NCI-H1436 (cell line): ENCODE results near the gene USP37.

Experiments
- DNase-seq: peaks from one replicate; lab custom pipeline; 2025; lab: John Stamatoyannopoulos, UW

USP37 gene

DNA sequence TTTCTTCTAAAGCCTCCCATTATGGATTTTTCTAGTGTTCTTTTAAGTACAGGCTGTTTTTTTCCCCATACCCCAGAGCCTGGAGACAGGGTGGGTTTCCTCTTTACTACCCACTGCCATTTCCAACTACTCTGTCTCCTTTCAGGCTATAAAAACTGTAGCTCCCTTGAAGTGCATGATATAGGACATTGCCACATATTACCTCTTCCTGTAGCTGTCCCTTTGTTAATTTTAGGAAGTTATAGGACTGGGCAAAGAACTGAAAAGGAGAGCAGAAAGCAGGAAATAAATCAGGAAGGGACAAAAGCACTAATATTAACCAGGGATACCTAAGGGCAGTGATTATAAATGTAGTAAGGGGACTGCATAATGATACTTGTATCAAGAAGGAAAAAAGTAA, 95.2 kb downstream of the USP37 start:
- no peak for DNase-seq

- DNase-seq: no peak
Observed at GRCh38 chr2:218471982-218472381, 96.2 kb downstream of the USP37 start.

- DNase-seq: no peak
Observed at GRCh38 chr2:218471036-218471435, 97.1 kb downstream of the USP37 start.

GRCh38 chr2:218470448-218470847, 97.7 kb downstream of the USP37 start:
- no peak for DNase-seq

DNA sequence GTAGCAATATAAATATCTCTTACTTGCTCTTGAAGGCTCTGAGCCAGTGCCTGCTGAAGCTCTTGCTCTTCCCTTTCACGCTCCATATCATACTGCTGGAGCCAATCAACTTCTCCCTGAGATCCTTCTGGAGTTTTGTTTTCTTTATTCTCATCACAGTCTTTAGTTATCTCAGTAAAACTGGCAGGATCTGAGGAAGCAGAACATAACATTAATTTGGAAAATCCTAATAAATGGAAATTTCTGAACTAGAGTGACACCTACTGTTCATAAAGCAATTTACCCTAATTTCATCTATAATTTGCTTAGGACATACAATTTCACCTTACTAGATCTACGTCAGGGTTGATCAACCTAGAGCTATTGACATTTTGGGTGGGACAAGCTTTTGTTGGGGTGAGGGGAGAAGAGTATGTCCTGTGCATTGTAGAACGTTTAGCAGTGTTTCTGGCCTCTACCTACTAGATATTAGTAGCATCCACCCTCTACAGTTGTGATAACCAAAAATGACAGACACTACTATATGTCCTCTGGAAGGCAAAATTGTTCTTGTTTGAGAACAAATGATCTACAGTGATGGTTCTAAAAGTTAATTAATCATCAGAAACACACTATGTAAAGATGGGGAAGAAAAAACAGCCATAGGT, 102.0 kb downstream of the USP37 start:
- no peak for DNase-seq

DNA sequence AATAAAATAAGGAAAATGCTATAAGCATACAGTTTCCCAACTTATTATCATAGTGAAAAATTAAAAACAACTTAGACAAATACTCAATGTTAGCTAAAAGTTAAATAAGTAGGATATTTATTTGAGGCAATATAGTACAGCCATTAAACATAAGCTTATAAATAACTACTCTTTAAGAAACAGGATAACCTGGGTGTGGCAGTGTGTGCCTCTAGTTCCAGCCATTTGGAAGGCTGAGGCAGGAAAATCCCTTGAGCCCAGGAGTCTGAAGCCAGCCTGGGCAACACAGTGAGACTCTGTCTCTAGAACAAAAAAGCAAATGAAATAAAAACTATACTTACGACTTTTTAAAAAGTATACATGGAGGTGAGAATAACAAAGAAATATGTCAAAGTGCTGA, 109.6 kb downstream of the USP37 start:
- no peak for DNase-seq

GRCh38 chr2:218456849-218457248, 111.3 kb downstream of the USP37 start:
- DNase-seq: no peak

- DNase-seq: no peak
Observed at GRCh38 chr2:218452079-218452478, 116.1 kb downstream of the USP37 start.

DNA sequence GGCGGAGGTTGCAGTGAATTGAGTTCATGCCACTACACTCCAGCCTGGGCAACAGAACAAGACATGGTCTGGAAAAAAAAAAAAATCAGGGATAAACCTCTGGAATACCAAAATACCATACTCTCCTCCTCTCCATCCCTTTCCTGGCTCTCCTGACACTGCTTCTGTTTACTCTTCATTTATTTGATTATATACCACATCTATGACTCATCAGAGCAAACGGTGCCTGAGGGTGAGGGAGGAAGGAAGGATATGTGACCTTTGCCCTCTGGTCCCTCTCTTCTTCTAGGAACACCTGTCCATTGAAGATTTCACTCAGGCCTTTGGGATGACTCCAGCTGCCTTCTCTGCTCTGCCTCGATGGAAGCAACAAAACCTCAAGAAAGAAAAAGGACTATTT, 119.2 kb downstream of the USP37 start:
- DNase-seq: no peak

DNA sequence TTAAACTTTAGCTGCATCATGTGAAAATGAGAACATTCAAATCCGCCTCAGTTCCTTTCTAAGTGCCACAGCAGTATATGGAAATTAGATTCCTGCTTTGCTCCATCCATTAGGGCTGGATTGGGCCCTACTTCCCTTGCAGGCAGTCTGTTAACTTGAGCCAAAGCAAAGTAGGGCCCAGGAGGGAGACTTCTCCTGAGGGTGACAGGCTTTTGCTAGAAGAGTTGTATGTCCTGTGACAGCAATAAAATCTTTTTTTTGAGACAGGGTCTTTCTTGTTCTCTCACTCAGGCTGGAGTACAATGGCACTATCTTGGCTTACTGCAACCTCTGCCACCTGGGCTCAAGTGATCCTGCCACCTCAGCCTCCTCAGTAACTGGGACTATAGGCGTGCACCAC, 121.1 kb downstream of the USP37 start:
- DNase-seq: no peak

GRCh38 chr2:218446547-218446946, 121.6 kb downstream of the USP37 start:
- no peak for DNase-seq

GRCh38 chr2:218445602-218446001, 122.5 kb downstream of the USP37 start:
- DNase-seq: no peak

GRCh38 chr2:218444692-218445357, 123.3 kb downstream of the USP37 start:
- no peak for DNase-seq

DNA sequence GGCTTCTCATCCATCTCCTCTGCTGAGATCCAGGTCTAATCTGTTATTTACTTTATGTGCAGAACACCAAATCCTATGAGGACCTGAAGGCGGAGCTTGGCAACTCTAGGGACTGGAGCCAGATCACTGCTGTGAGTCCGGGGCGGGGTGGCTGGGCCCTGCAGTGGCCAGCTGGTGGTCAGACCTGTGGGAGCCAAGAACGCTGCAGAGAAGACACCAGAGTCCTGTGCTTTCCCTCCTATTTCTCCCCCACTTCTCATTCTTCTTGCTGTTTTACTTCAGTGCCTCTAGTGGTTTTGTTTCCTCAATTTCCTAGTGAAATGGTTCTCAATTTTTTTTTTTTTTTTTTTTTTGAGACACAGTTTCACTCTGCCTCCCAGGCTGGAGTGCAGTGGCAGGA, 129.6 kb downstream of the USP37 start:
- no peak for DNase-seq

GRCh38 chr2:218437969-218438368, 130.2 kb downstream of the USP37 start:
- no peak for DNase-seq

- DNase-seq: no peak
Observed at GRCh38 chr2:218436992-218437391, 131.2 kb downstream of the USP37 start.

DNA sequence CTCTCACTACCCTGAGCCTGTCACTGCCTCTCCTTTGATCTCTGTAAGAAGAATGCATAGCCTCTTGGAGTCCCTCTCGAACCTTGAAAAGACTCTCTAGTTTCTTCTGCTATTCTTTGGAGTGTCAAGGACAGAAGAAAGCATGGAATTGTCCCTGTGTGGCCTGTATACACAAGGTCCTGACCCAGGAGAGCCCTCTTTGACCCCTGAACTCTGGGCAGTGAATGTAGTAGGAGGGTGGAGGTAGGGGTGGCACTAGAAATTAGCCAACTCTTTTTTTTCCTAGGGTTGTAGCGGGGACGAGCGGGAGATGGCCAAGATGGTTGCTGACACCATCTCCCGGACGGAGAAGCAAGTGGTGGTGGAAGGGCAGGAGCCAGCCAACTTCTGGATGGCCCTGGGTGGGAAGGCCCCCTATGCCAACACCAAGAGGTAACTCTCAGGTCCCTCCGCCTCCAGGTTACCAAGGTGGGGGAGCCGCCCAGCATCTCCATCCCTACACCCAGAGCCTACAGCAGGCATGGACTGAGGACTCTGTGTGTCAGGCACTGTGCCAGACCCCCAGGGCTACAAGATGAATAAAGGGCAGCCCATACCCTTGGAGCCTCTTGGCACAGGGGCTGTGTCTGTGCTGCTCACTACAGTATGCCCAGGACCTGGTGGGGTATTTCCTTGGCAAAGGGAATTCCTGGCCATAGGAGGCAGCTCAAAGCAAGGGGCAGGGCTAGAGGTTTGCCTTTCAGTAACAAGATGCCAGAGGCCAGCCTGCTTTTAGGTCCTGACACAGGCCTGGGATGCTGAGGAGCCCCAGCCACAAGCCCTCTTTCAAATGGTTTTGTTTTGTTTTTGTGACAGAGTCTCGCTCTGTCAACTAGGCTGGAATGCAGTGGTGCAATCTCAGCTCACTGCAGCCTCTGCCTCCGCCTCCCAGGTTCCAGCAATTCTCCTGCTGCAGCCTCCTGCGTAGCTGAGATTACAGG, 132.9 kb downstream of the USP37 start:
- DNase-seq: no peak

GRCh38 chr2:218434456-218434855, 133.7 kb downstream of the USP37 start:
- DNase-seq: no peak

DNA sequence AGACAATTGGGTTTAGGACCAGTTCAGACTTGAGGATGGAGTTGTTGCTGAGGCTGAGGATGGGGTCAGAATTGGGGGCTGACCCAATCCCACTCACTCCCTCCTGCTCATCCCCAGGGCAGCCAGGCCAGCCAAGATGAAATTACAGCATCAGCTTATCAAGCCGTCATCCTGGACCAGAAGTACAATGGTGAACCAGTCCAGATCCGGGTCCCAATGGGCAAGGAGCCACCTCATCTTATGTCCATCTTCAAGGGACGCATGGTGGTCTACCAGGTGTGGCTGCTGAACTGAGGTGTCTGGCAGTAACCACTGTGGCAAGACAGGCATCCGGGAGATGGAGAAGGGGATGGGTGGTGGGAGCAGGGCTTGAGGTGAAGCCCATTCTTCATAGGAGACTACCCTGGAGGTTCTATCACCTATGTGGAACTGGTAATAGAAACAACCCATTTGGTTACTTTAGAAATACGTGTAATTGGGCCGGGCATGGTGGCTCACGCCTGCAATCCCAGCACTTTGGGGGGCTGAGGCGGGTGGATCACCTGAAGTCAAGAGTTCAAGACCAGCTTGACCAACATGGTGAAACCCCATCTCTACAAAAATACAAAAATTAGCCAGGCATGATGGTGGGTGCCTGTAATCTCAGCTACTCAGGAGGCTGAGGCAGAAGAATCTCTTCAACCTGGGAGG, 135.3 kb downstream of the USP37 start:
- no peak for DNase-seq

DNA sequence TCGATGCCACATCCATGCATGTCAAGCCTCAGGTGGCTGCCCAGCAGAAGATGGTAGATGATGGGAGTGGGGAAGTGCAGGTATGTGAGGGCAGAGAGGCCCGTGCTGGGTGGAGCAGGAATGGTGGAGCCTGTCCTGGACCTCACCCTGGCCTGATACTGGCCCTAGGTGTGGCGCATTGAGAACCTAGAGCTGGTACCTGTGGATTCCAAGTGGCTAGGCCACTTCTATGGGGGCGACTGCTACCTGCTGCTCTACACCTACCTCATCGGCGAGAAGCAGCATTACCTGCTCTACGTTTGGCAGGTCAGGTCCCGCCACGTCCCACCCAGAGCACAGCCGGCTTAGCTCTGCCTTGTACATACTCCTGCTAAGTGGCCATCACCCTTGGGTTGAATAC, 136.3 kb downstream of the USP37 start:
- DNase-seq: no peak

GRCh38 chr2:218430721-218431120, 137.4 kb downstream of the USP37 start:
- no peak for DNase-seq
